Colonic mucosa (tissue), 4 donors: ENCODE measurements around the gene ADARB2. TPM values are rescaled to one million over a fixed set of nuclear protein-coding genes. Genes with fewer than 3 reads are reported as not detected.

Experiments
- DNase-seq: peaks from one replicate; pipeline ENCODE4 v3.0.0-alpha.2; 2020
- H3K27ac ChIP-seq: fragments of 200-600 bp; one replicate; pipeline ENCODE4 v1.8.0; 2021
- H3K27me3 ChIP-seq: fragments of 200-600 bp; one replicate; pipeline ENCODE4 v1.8.0; 2021
- H3K36me3 ChIP-seq: fragments of 200-600 bp; one replicate; pipeline ENCODE4 v1.8.0; 2021
- H3K4me1 ChIP-seq: fragments of 200-600 bp; one replicate; pipeline ENCODE4 v1.8.0; 2021; ENCODE audit warnings: mild to moderate bottlenecking
- H3K4me3 ChIP-seq: fragments of 200-600 bp; one replicate; pipeline ENCODE4 v1.8.0; 2021
- H3K9ac ChIP-seq, 2 donors: one replicate each; pipeline ENCODE4 v1.7.0; 2013; ENCODE audit warnings: control low read depth in 2 of 2, low read depth in 2 of 2, low read length in 2 of 2
- H3K9me3 ChIP-seq: fragments of 200-600 bp; one replicate; pipeline ENCODE4 v1.8.0; 2021
- CTCF ChIP-seq: fragments of 200-600 bp; IDR thresholded peaks from one replicate; pipeline ENCODE4 v1.8.0; 2022; ENCODE audit warnings: antibody characterized with exemption, mild to moderate bottlenecking
- intact Hi-C: fragments of 100-400 bp; cut with DNase I; formaldehyde crosslinking; loops from one replicate; pipeline ENCODE4 v1.14.1; 2022
- total RNA-seq, 2 donors: library from RNA; stranded (reverse); fragmentation: NEBNext Ultra II Directional in 1 of 2; extraction: Animal tissue kit (Norgen Biotek cat#: 25700) in 1 of 2; gene quantifications; one replicate each; pipeline ENCODE4 v1.2.1, GENCODE V29; 2021
- donor health status: healthy.
- donor health status: DM: no; HTN: no; CAD: no.
- donor health status: DM: no; HTN: no; CAD: no.

ADARB2 gene
- total RNA-seq, 2 donors from 2014 or later: 0.19 TPM; not detected in 1

GRCh38 chr10:1240341-1240775 lies 497.0 kb downstream of the ADARB2 start:
- no peak for DNase-seq
- TF ChIP-seq CTCF: no peak
- intact Hi-C loops: no loop called here
- H3K4me3 ChIP-seq: no peak overlapping the region
- H3K27ac ChIP-seq: no peak overlapping the region
- H3K27me3 ChIP-seq: peaks cover 3% of the 10 kb centered on the region
- no peaks in the 10 kb centered on the region for H3K9me3 ChIP-seq
- H3K4me1 ChIP-seq: no peaks in the 10 kb centered on the region
- H3K9ac ChIP-seq: no peak overlapping the region
- no peaks in the 10 kb centered on the region for H3K36me3 ChIP-seq

- Histone ChIP-seq H3K4me3 (no peak overlapping the region), H3K9ac (no peak overlapping the region), H3K27ac (no peak overlapping the region), H3K27me3 (no peaks in the 10 kb centered on the region), H3K36me3 (no peaks in the 10 kb centered on the region), H3K4me1 (no peaks in the 10 kb centered on the region), H3K9me3 (no peaks in the 10 kb centered on the region)
- TF ChIP-seq CTCF: no peak
- intact Hi-C loops: no loop called here
- no peak for DNase-seq
Observed at GRCh38 chr10:1233031-1233430, 504.3 kb downstream of the ADARB2 start.

GRCh38 chr10:1232164-1232911 lies 505.0 kb downstream of the ADARB2 start:
- Histone ChIP-seq H3K27ac (no peak overlapping the region), H3K4me1 (no peaks in the 10 kb centered on the region), H3K9me3 (no peaks in the 10 kb centered on the region), H3K27me3 (no peaks in the 10 kb centered on the region), H3K9ac (no peak overlapping the region), H3K36me3 (no peaks in the 10 kb centered on the region), H3K4me3 (no peak overlapping the region)
- no peak for DNase-seq
- TF ChIP-seq CTCF: no peak
- intact Hi-C loops: no loop called here

- H3K4me1 ChIP-seq: no peaks in the 10 kb centered on the region
Observed at GRCh38 chr10:1230592-1231275, 506.6 kb downstream of the ADARB2 start.

GRCh38 chr10:1230138-1230537 lies 507.2 kb downstream of the ADARB2 start:
- Histone ChIP-seq H3K9ac (no peak overlapping the region), H3K27ac (no peak overlapping the region), H3K4me1 (no peaks in the 10 kb centered on the region), H3K4me3 (no peak overlapping the region), H3K27me3 (no peaks in the 10 kb centered on the region), H3K9me3 (no peaks in the 10 kb centered on the region), H3K36me3 (no peaks in the 10 kb centered on the region)
- TF ChIP-seq CTCF: no peak
- DNase-seq: no peak
- intact Hi-C loops: no loop called here

More at GRCh38 chr10:1230592-1231275, 506.6 kb downstream of the ADARB2 start:
- DNase-seq: no peak
- Histone ChIP-seq H3K27me3 (no peaks in the 10 kb centered on the region), H3K9me3 (no peaks in the 10 kb centered on the region), H3K4me3 (no peak overlapping the region), H3K36me3 (no peaks in the 10 kb centered on the region), H3K9ac (no peak overlapping the region), H3K27ac (no peak overlapping the region)
- intact Hi-C loops: no loop called here
- TF ChIP-seq CTCF: no peak
